Gastroesophageal sphincter (tissue), 4 donors: ENCODE measurements around the gene GFOD2. TPM values are rescaled to one million over a fixed set of nuclear protein-coding genes. Genes with fewer than 3 reads are reported as not detected.

Source experiments
- ATAC-seq: fragments of 150-250 bp; one replicate; pipeline ENCODE4 v1.9.1; 2016; ENCODE audit warnings: mild to moderate bottlenecking, moderate library complexity
- H3K27ac ChIP-seq, 4 donors: fragments of 200-600 bp; sonication (generic) in 3 of 4; 1 replicate in 3 of 4; 2 replicates in 1 of 4; pipeline ENCODE4 v1.5.1; 2016 to 2019
- H3K27me3 ChIP-seq: fragments of 200-600 bp; sonication (generic); one replicate; pipeline ENCODE4 v1.5.1; 2019
- H3K36me3 ChIP-seq, 2 donors: fragments of 200-600 bp; sonication (generic); one replicate each; pipeline ENCODE4 v1.5.1; 2019; ENCODE audit warnings: control low read depth in 1 of 2
- H3K4me1 ChIP-seq, 3 donors: fragments of 200-600 bp; sonication (generic); 1 replicate in 2 of 3; 2 replicates in 1 of 3; pipeline ENCODE4 v1.5.1; 2016 to 2019; ENCODE audit warnings: control low read depth in 2 of 3
- H3K4me3 ChIP-seq, 2 donors: fragments of 200-600 bp; sonication (generic); one replicate each; pipeline ENCODE4 v1.5.1; 2019; ENCODE audit warnings: mild to moderate bottlenecking in 1 of 2, moderate library complexity in 1 of 2
- H3K9me3 ChIP-seq, 3 donors: fragments of 200-600 bp; sonication (generic); one replicate each; pipeline ENCODE4 v1.5.1; 2017 to 2019; ENCODE audit warnings: control low read depth in 2 of 3
- CTCF ChIP-seq, 4 experiments: fragments of 200-600 bp in 2 of 4; fragments of 450-650 bp in 2 of 4; sonication (generic) in 1 of 4; IDR thresholded peaks; one replicate each; pipeline ENCODE4 v1.5.1; 2017 to 2019; ENCODE audit warnings: antibody characterized with exemption in 4 of 4, mild to moderate bottlenecking in 2 of 4, moderate library complexity in 2 of 4
- EP300 ChIP-seq: sonication (generic); formaldehyde crosslinking; IDR thresholded peaks from one replicate; pipeline ENCODE4 v1.6.1; 2017; ENCODE audit warnings: antibody characterized with exemption, mild to moderate bottlenecking
- POLR2A ChIP-seq, 2 donors: fragments of 450-650 bp; IDR thresholded peaks; one replicate each; pipeline ENCODE4 v1.6.1; 2017; ENCODE audit warnings: antibody characterized with exemption in 2 of 2, mild to moderate bottlenecking in 2 of 2, moderate library complexity in 1 of 2
- POLR2AphosphoS5 ChIP-seq: sonication (generic); formaldehyde crosslinking; IDR thresholded peaks from one replicate; pipeline ENCODE4 v1.6.1; 2017; ENCODE audit warnings: antibody characterized with exemption
- WGBS, 2 donors: methylation state at CpG; one replicate each; pipeline ENCODE4 v1.1.5; 2018; ENCODE audit warnings: low coverage in 1 of 2; 5-methylcytosine and 5-hydroxymethylcytosine counted together
- total RNA-seq, 4 donors: library from RNA; depleted of rRNA; stranded (reverse); fragments of >200 nt; gene quantifications; one replicate each; pipeline ENCODE4 v1.1.0, GENCODE V29; 2016

The GFOD2 gene
- total RNA-seq, 4 donors from 2014 or later, result 16.3 to 24.9 (median 20.1) TPM

- Histone ChIP-seq H3K36me3 (peaks cover 0 to 37% of the 10 kb centered on the region in 2 donors), H3K9me3 (no peaks in the 10 kb centered on the region), H3K27ac (no peak overlapping the region), H3K27me3 (no peaks in the 10 kb centered on the region), H3K4me3 (no peak overlapping the region), H3K4me1 (peaks cover 0 to 65% (median 37%) of the 10 kb centered on the region in 3 donors)
- no peak for ATAC-seq
- TF ChIP-seq POLR2AphosphoS5 (no peak), CTCF (IDR thresholded peaks at IDR 0.05) (no peak), EP300 (no peak), POLR2A (IDR thresholded peaks at IDR 0.05) (no peak)
- WGBS, 2 donors, result 80% methylated on average over 1 of the region's 25 CpGs; no CpG with 5 or more reads in 1 of the 2 donors
Measured at GRCh38 chr16:67663151-67663876, 55.8 kb downstream of the GFOD2 start.

- H3K27me3 ChIP-seq, result no peaks in the 10 kb centered on the region
- H3K9me3 ChIP-seq, result no peaks in the 10 kb centered on the region
- no peak overlapping the region for H3K4me3 ChIP-seq
- no peak for ATAC-seq
- TF ChIP-seq EP300 (no peak), POLR2AphosphoS5 (no peak), CTCF (IDR thresholded peaks at IDR 0.05) (no peak), POLR2A (IDR thresholded peaks at IDR 0.05) (no peak)
- H3K4me1 ChIP-seq, result peaks cover 0 to 60% (median 30%) of the 10 kb centered on the region in 3 donors
- no peak overlapping the region for H3K27ac ChIP-seq
- H3K36me3 ChIP-seq, result peaks cover 0 to 44% of the 10 kb centered on the region in 2 donors
Measured at GRCh38 chr16:67662653-67663010, 56.5 kb downstream of the GFOD2 start.

GRCh38 chr16:67661886-67662652 is 57.0 kb downstream of the GFOD2 start:
- H3K4me1 ChIP-seq, result peaks cover 0 to 54% (median 25%) of the 10 kb centered on the region in 3 donors
- H3K27ac ChIP-seq, result peak overlapping the region in 3 of 4 donors; percentile 95 to 98 (median 98)
- no peak overlapping the region for H3K4me3 ChIP-seq
- 100% methylated on average over 2 of the region's 34 CpGs; no CpG with 5 or more reads in 1 of the 2 donors for WGBS, 2 donors
- peaks cover 0 to 49% of the 10 kb centered on the region in 2 donors for H3K36me3 ChIP-seq
- no peaks in the 10 kb centered on the region for H3K9me3 ChIP-seq
- H3K27me3 ChIP-seq, result no peaks in the 10 kb centered on the region
- no peak for TF ChIP-seq CTCF (IDR thresholded peaks at IDR 0.05)
- TF ChIP-seq POLR2A (IDR thresholded peaks at IDR 0.05), result no peak
- no peak for TF ChIP-seq EP300
- no peak for TF ChIP-seq POLR2AphosphoS5
- no peak for ATAC-seq

- H3K27me3 ChIP-seq, result no peaks in the 10 kb centered on the region
- ATAC-seq, result no peak
- H3K4me3 ChIP-seq, result peak overlapping the region; percentile 36 to 89
- H3K4me1 ChIP-seq, result peaks cover 0 to 47% (median 23%) of the 10 kb centered on the region in 3 donors
- H3K27ac ChIP-seq, result peak overlapping the region; percentile 77 to 98 (median 96)
- no peaks in the 10 kb centered on the region for H3K9me3 ChIP-seq
- H3K36me3 ChIP-seq, result peaks cover 0 to 55% of the 10 kb centered on the region in 2 donors
- TF ChIP-seq CTCF (IDR thresholded peaks at IDR 0.05) (no peak), POLR2AphosphoS5 (no peak), EP300 (no peak), POLR2A (IDR thresholded peaks at IDR 0.05) (no peak)
- 0% methylated on average over 7 of the region's 39 CpGs; no CpG with 5 or more reads in 1 of the 2 donors for WGBS, 2 donors
Measured at GRCh38 chr16:67661101-67661761, 57.9 kb downstream of the GFOD2 start.
